Measurements from ENCODE around the gene MDP1.

The MDP1 gene

DNA sequence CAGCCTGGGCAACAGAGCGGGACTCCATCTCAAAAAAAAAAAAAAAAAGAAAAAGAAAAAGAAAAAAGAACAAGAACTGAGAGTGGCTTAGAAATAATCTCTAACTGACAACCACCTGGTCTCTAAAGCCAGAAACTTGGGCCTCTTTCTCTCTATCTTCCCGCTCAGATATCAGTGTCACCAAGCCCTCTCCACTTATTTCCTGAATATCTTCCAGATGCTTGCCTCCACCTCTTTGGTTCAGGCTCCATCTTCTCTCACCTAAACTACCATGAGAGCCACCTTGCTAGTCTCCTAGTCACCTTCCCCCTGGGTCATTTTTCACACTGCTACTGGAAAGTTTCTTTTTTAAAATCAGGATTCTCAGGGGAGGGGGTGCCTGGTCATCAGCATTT is 18.8 kb downstream of the MDP1 start:
- DNase-seq: no peak

GRCh38 chr14:24196071-24197055 is 19.5 kb downstream of the MDP1 start:
- DNase-seq: no peak

GRCh38 chr14:24195186-24196070 is 20.4 kb downstream of the MDP1 start, which contains the start of gene TM9SF1:
Gene TM9SF1, minus strand, starts transcription at chr14:24195441. Its CDS starts 422 bp downstream, at chr14:24195019.
- peak; percentile 93 for DNase-seq

- no peak for DNase-seq
Measured at GRCh38 chr14:24194873-24195185, 21.0 kb downstream of the MDP1 start.

- DNase-seq: no peak
Measured at GRCh38 chr14:24194186-24194872, 21.5 kb downstream of the MDP1 start.

- DNase-seq: no peak
Measured at GRCh38 chr14:24192933-24193332, 22.9 kb downstream of the MDP1 start.

GRCh38 chr14:24190416-24190815 is 25.4 kb downstream of the MDP1 start:
- DNase-seq: no peak

DNA sequence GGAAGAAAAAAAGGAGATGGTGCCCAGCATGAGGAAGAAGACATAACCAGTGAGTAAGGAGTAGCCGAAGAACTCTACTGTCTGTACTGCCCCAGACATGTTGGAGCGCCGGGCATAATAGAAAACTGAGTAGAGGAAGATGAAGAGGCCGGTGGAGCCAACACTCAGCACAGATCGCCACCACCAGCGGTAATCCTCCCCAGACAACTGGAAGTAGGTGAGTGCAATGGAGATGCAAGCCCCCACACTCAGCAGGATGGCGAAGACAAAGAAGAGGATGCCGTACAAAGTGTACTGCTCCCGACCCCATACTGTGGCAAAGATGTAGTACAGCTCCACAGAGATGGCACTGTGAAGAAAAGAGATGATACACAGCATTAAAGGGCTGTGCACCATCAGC is 26.4 kb downstream of the MDP1 start:
- no peak for DNase-seq

DNA sequence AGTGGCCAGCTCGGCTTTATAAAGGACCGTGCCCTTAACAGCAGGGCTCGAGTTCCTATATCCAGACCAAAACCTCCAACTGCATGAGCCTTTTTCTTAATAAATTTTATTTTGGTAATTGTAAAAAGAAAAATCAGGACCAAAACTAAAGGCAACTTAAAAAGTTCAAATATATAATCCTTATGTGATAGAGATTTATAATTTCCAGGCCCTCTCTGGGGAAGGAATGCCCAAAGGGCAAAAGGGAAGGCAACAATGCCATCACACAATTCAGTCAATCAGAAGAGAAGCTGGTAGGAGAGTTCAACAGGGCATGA is 26.8 kb downstream of the MDP1 start:
- no peak for DNase-seq

- DNase-seq: peak; percentile 76
Measured at GRCh38 chr14:24188251-24189058, 27.4 kb downstream of the MDP1 start, which contains the start of gene IPO4. Gene IPO4, minus strand, starts transcription at chr14:24188816. Its CDS starts 29 bp downstream, at chr14:24188787.

DNA sequence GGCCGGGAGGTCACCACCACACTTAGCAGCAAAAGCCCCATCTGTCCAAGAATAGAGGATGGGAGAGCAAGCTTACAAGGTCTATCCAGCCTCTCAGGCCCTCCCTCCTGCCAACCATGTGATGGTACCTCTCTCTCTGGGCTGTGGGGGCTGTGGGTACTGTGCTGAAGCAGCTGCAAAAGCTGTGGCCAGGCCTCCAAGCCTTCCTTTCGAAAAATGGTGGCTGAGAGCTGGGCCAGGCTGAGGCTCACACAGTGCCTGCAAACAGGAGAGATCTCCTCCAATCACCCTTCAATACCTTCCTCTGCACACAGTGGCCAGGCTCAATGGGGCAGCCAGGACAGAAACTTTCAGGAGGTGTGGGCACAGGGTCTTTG is 28.3 kb downstream of the MDP1 start:
- DNase-seq: no peak

- DNase-seq: no peak
Measured at GRCh38 chr14:24186831-24187538, 28.9 kb downstream of the MDP1 start.

- DNase-seq: no peak
Measured at GRCh38 chr14:24185741-24186140, 30.1 kb downstream of the MDP1 start.

- no peak for DNase-seq
Measured at GRCh38 chr14:24185026-24185425, 30.8 kb downstream of the MDP1 start.

DNA sequence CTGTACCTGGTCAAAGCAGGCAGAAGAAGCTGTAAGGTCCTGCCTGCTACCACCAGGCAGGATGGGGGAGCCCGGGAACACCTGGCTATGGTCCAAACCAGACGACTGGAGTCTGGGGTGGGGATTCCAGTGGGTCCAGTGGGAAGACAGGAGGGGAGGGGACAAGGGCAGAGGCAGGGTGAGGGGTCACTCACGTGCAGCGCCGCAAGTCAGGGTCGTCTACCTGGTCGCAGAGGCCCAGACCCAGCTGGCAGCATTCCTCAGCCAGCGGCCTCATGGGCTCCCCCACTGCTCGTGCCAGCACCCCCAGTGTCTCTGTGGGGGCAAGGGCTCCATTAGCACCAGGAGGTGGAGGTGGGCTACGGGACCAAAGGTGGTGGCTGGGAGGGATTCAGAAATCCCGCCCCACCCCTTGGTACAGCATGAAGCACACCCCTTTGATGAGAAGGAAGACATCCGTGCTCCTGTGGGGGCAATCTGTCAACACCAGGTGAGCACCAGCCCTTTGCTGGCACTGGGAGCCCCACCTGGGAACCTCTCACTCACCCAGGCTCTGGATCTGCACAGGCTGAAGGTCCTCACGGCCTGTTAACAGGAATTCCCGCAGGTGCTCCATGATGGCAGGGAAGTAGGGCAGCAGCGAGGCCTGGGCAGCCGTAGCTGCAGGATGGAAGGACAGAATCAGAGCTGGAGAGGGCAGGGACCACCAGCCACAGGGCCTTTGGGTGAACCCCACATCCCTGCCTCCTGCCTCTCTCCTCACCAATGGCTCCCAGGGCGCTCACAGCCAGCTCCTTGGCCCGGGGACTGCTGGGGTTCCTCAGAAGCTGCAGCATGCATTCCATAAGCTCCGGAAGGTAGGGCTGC is 31.5 kb downstream of the MDP1 start:
- DNase-seq: no peak

GRCh38 chr14:24183014-24183481 is 32.8 kb downstream of the MDP1 start:
- DNase-seq: no peak

DNA sequence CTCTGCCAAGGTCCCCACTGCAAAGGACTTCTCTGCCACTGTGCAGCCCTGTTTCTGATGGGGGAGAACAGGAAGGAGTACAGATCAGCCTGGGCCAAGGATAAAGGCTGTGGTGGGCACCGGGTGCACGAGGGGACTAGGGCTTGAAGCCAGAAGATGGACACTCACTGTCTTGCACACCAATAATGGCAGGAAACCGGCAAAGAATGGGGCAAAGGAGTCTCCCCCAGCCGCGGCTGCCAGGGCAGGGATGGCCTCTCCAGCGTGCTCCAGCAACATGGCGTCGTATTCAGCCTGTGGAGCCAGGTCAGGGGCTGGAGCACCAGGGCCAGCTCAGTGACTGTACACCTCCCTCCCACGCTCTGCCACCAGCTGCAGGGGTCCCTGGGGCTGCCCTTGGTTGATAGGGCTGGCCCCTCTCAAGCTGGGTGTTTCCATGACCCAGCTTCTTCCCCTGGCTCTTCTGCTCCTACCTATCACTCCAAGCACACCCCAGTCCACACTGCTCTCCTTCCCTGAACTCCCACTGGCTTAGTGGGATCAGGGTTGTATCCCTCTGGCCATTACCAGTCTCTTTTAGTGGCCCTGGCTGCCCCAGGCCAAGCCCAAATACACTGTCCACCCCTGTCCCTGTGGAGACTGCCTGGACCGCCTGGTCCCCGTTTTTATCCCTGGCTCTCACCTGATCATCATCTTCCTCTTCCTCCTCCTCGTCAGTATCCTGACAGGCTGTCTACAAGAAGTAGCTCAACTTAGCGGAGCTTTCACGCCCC is 33.6 kb downstream of the MDP1 start:
- DNase-seq: no peak

- no peak for DNase-seq
Measured at GRCh38 chr14:24181371-24182077, 34.3 kb downstream of the MDP1 start.

Measured in activated gamma-delta T cell (primary cell).